Ovary (tissue), 9 donors: ENCODE data around the gene CROCC2. TPM values are rescaled to one million over a fixed set of nuclear protein-coding genes. Genes with fewer than 3 reads are reported as not detected.

Experiments used
- DNase-seq, 5 donors: peaks; one replicate each; pipeline ENCODE4 v3.0.0-alpha.2; 2019 to 2020
- H3K27ac ChIP-seq, 2 donors: fragments of 200-600 bp; one replicate each; pipeline versions ENCODE4 v1.5.1 to v1.8.0; 2019 to 2022
- H3K27me3 ChIP-seq: fragments of 200-600 bp; one replicate; pipeline ENCODE4 v1.8.0; 2022
- H3K36me3 ChIP-seq: fragments of 200-600 bp; sonication (generic); one replicate; pipeline ENCODE4 v1.5.1; 2019
- H3K4me1 ChIP-seq: one replicate; pipeline ENCODE4 v1.8.1; 2013; ENCODE audit warnings: mild to moderate bottlenecking, moderate library complexity; ENCODE audit not compliant: insufficient read depth
- H3K4me3 ChIP-seq: fragments of 200-600 bp; sonication (generic); one replicate; pipeline ENCODE4 v1.5.1; 2017
- H3K9me3 ChIP-seq, 2 donors: fragments of 200-600 bp in 1 of 2; sonication (generic) in 1 of 2; one replicate each; pipeline versions ENCODE4 v1.5.1 to v1.8.1; 2013 to 2019; ENCODE audit warnings: mild to moderate bottlenecking in 1 of 2, moderate library complexity in 1 of 2
- CTCF ChIP-seq, 3 donors: fragments of 450-650 bp in 2 of 3; fragments of 200-600 bp in 1 of 3; IDR thresholded peaks; one replicate each; pipeline versions ENCODE4 v1.5.1 to v1.8.0; 2016 to 2022; ENCODE audit warnings: antibody characterized with exemption in 3 of 3, mild to moderate bottlenecking in 1 of 3
- EP300 ChIP-seq: sonication (generic); formaldehyde crosslinking; IDR thresholded peaks from one replicate; pipeline ENCODE4 v1.6.1; 2017; ENCODE audit warnings: antibody characterized with exemption
- POLR2A ChIP-seq: fragments of 450-650 bp; IDR thresholded peaks from one replicate; pipeline ENCODE4 v1.6.1; 2017; ENCODE audit warnings: antibody characterized with exemption, mild to moderate bottlenecking, moderate library complexity
- WGBS, 3 donors: extraction: QIAGEN DNeasy Blood & Tissue Kit in 1 of 3; methylation state at CpG; one replicate each; pipeline versions ENCODE4 v1.1.5 to v1.1.7; 2013 to 2017; 5-methylcytosine and 5-hydroxymethylcytosine counted together
- intact Hi-C, 4 donors: fragments of 100-400 bp; cut with DNase I; formaldehyde crosslinking; loops; one replicate each; pipeline versions ENCODE4 v1.11.0 to v1.15.1; 2022 to 2023
- polyA plus RNA-seq, 2 donors: library from polyadenylated mRNA; stranded (reverse); fragments of 200-250 nt in 1 of 2; fragments of 350-450 nt in 1 of 2; fragmentation: Illumina TruSeq in 1 of 2; extraction: RNeasy Lipid Tissue Mini Kit (QIAGEN cat#74804) in 1 of 2; gene quantifications; one replicate each; pipeline ENCODE4 v1.2.3, GENCODE V29; 2013 to 2014
- total RNA-seq, 7 donors: library from RNA; depleted of rRNA in 2 of 7; stranded (reverse); fragments of >200 nt in 2 of 7; fragmentation: NEBNext Ultra II Directional in 3 of 7; extraction: Animal tissue kit (Norgen Biotek cat#: 25700) in 3 of 7; gene quantifications; one replicate each; pipeline versions ENCODE4 v1.1.0 to v1.2.4, GENCODE V29; 2016 to 2023
- donor health status: DM: no; HTN: no; CAD: no; lungs with moderate emphysema.
- donor health status: DM: no; HTN: no; CAD: no.
- donor health status: Bipolar disorder and iron deficiency.
- donor health status: DM: yes; HTN: yes; CAD: no.
- donor health status: DM: no; HTN: no; CAD: no.
- donor health status: DM: yes; HTN: yes; CAD: no.

The CROCC2 gene
- total and polyA plus RNA-seq, 9 donors = 0.15 to 6.1 (median 1.5) TPM; not detected in 1

- Histone ChIP-seq H3K27me3 (no peaks in the 10 kb centered on the region), H3K27ac (no peak overlapping the region), H3K36me3 (no peaks in the 10 kb centered on the region), H3K9me3 (no peaks in the 10 kb centered on the region), H3K4me3 (no peak overlapping the region), H3K4me1 (peaks cover 12% of the 10 kb centered on the region)
- TF ChIP-seq CTCF (IDR thresholded peaks at IDR 0.05) (no peak), EP300 (no peak), POLR2A (no peak)
- no peak for DNase-seq
- 70 to 72% (median 71%) methylated on average over 16 to 17 of the region's 17 CpGs for WGBS, 3 donors
- intact Hi-C loops = no loop called here
Observed at GRCh38 chr2:240909216-240909974, 3.3 kb downstream of the CROCC2 start.

GRCh38 chr2:240911641-240912265 lies 5.6 kb downstream of the CROCC2 start:
- no peak for TF ChIP-seq EP300
- TF ChIP-seq POLR2A = no peak
- TF ChIP-seq CTCF (IDR thresholded peaks at IDR 0.05) = no peak
- intact Hi-C loops = loop anchor here in 3 of 4 donors (5.0 to 10.0 kb wide), 3 partner anchors 83 to 151 kb away; partner anchors contain the start of gene SNED1 (in 2 of the 3)
- no peaks in the 10 kb centered on the region for H3K27me3 ChIP-seq

GRCh38 chr2:240912878-240913809 lies 7.0 kb downstream of the CROCC2 start:
- Histone ChIP-seq H3K4me1 (peaks cover 25% of the 10 kb centered on the region), H3K4me3 (no peak overlapping the region), H3K36me3 (no peaks in the 10 kb centered on the region), H3K27me3 (no peaks in the 10 kb centered on the region), H3K27ac (peak overlapping the region in 1 of 2 donors; percentile 13), H3K9me3 (no peaks in the 10 kb centered on the region)
- intact Hi-C loops = loop anchor here in 3 of 4 donors (5.0 to 10.0 kb wide), 3 partner anchors 82 to 149 kb away; partner anchors contain the start of gene SNED1 (in 2 of the 3)
- 77 to 85% (median 79%) methylated on average over 18 to 21 of the region's 21 CpGs for WGBS, 3 donors
- TF ChIP-seq POLR2A = no peak
- TF ChIP-seq EP300 = no peak
- no peak for TF ChIP-seq CTCF (IDR thresholded peaks at IDR 0.05)
- DNase-seq = no peak

More at GRCh38 chr2:240911641-240912265, 5.6 kb downstream of the CROCC2 start:
- no peak for DNase-seq
- no peak overlapping the region for H3K4me3 ChIP-seq
- H3K27ac ChIP-seq = no peak overlapping the region
- no peaks in the 10 kb centered on the region for H3K36me3 ChIP-seq
- 78 to 86% (median 81%) methylated on average over 19 to 20 of the region's 20 CpGs for WGBS, 3 donors
- H3K4me1 ChIP-seq = peaks cover 21% of the 10 kb centered on the region
- no peaks in the 10 kb centered on the region for H3K9me3 ChIP-seq
